ENCODE results near the gene CRYAA. TPM values are rescaled to one million over a fixed set of nuclear protein-coding genes. Genes with fewer than 3 reads are reported as not detected.

Gene CRYAA
- total and polyA plus RNA-seq, 2 donors (not counting 3 experiments of a cell fraction or from before 2014, with no cell fraction given): not detected

DNA sequence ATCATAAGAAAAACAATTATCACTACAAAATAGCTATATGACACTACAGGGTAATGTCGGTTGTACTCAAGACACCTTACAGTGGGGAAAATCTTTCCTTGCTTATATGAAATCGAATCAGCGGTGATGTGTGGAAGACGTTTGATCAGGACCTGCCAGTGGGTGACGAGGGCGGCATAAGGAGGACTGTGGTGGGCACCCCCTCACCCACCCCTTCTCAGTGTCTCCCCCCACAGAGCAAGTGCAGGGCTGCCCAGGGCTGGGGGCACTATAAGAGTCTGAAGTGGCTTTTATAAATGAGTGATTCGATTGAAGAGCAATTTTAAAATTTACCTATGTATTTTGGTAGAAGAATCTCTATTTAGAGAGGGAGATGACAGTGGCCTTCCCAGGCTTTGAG lies 35.8 kb downstream of the CRYAA start:
- H3K4me1 ChIP-seq (ENCODE audit: control insufficient read depth, extremely low read depth, insufficient read depth, low read length): no peaks in the 10 kb centered on the region
- no peaks in the 10 kb centered on the region for H4K20me1 ChIP-seq (replicated peaks; ENCODE audit: control insufficient read depth, extremely low read depth, insufficient read depth, low read length)
- no peaks in the 10 kb centered on the region for H3K36me3 ChIP-seq (ENCODE audit: control insufficient read depth in 2 of 2, extremely low read depth in 1 of 2, insufficient read depth in 2 of 2, low read length in 2 of 2)
- TF ChIP-seq GATA2 (IDR thresholded peaks at IDR 0.05; ENCODE audit: insufficient read depth, insufficient read length, low read depth, low read length): no peak
- TF ChIP-seq FOS (IDR thresholded peaks at IDR 0.05; ENCODE audit: borderline replicate concordance, insufficient read depth, low read length): no peak
- TF ChIP-seq POLR2AphosphoS5 (IDR thresholded peaks at IDR 0.05; ENCODE audit: insufficient read depth, low read depth, low read length): no peak
- no peak for TF ChIP-seq MYC (IDR thresholded peaks at IDR 0.05; ENCODE audit: low read depth, low read length)
- no peak for TF ChIP-seq EZH2 (IDR thresholded peaks at IDR 0.05; ENCODE audit: borderline replicate concordance, low read depth, low read length, severe bottlenecking)
- TF ChIP-seq, protein P1, sequence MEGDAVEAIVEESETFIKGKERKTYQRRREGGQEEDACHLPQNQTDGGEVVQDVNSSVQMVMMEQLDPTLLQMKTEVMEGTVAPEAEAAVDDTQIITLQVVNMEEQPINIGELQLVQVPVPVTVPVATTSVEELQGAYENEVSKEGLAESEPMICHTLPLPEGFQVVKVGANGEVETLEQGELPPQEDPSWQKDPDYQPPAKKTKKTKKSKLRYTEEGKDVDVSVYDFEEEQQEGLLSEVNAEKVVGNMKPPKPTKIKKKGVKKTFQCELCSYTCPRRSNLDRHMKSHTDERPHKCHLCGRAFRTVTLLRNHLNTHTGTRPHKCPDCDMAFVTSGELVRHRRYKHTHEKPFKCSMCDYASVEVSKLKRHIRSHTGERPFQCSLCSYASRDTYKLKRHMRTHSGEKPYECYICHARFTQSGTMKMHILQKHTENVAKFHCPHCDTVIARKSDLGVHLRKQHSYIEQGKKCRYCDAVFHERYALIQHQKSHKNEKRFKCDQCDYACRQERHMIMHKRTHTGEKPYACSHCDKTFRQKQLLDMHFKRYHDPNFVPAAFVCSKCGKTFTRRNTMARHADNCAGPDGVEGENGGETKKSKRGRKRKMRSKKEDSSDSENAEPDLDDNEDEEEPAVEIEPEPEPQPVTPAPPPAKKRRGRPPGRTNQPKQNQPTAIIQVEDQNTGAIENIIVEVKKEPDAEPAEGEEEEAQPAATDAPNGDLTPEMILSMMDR (IDR thresholded peaks at IDR 0.05; ENCODE audit: extremely low read depth in 1 of 2, insufficient read depth in 1 of 2, low read depth in 1 of 2, low read length in 2 of 2): no peak
- TF ChIP-seq POLR2A (IDR thresholded peaks at IDR 0.05; ENCODE audit: low read depth, low read length): no peak
- H3K27me3 ChIP-seq (ENCODE audit: control insufficient read depth in 2 of 2, insufficient read depth in 2 of 2, low read length in 2 of 2): peaks cover 0 to 2% of the 10 kb centered on the region in 2 experiments
- no peak overlapping the region for H3K27ac ChIP-seq (ENCODE audit: insufficient read depth, low read depth, low read length)
- H3K9me3 ChIP-seq (replicated peaks; ENCODE audit: control insufficient read depth, insufficient read depth, low read length): peaks cover 4% of the 10 kb centered on the region
- H3K4me3 ChIP-seq (replicated peaks in 1 of 3; ENCODE audit: insufficient read depth in 1 of 3, low read depth in 1 of 3, low read length in 3 of 3): no peak overlapping the region
- no peaks in the 10 kb centered on the region for H3K9me1 ChIP-seq (replicated peaks; ENCODE audit: control insufficient read depth, extremely low read depth, insufficient read depth, low read length)
- FAIRE-seq (no peak), DNase-seq (ENCODE audit: low read depth, low spot score) (no peak)
- no peak overlapping the region for H3K4me2 ChIP-seq (ENCODE audit: insufficient read depth, low read length)
- BruUV-seq (replicated peaks): no TSS peak
- no peaks in the 10 kb centered on the region for H3K79me2 ChIP-seq (ENCODE audit: control insufficient read depth, insufficient read depth, low read length)
- H2AFZ ChIP-seq (ENCODE audit: low read depth, low read length): no peak overlapping the region
- intact Hi-C loops (cut with micrococcal nuclease): no loop called here
- dilution Hi-C loops (cut with MboI; ENCODE audit: extremely low pct_ligation_motif_present, low sequenced_read_pairs): no loop called here
- ChIA-PET POLR2A (no interaction called here), CTCF (no interaction called here)
- H3K9ac ChIP-seq (replicated peaks; ENCODE audit: extremely low read depth, insufficient read depth, low read length): no peak overlapping the region

Measured in endothelial cell of umbilical vein (primary cell).